Activated CD4-positive, alpha-beta T cell treated with anti-CD3 and anti-CD28 coated beads for 48 hours (primary cell): ENCODE results near the gene OR6Q1.

Experiments used
- DNase-seq: peaks from one replicate; pipeline ENCODE4 v3.0.0-alpha.2; 2020

OR6Q1 gene

GRCh38 chr11:58058276-58059006 lies 27.7 kb downstream of the OR6Q1 start:
- DNase-seq: no peak

- DNase-seq: no peak
Observed at GRCh38 chr11:58059007-58059350, 28.2 kb downstream of the OR6Q1 start.

GRCh38 chr11:58060535-58060934 lies 29.8 kb downstream of the OR6Q1 start:
- DNase-seq: no peak

- DNase-seq: no peak
Observed at GRCh38 chr11:58060939-58061672, 30.4 kb downstream of the OR6Q1 start.

- no peak for DNase-seq
Observed at GRCh38 chr11:58061813-58062212, 31.1 kb downstream of the OR6Q1 start.

GRCh38 chr11:58067685-58068084 lies 36.9 kb downstream of the OR6Q1 start:
- no peak for DNase-seq

GRCh38 chr11:58068655-58069054 lies 37.9 kb downstream of the OR6Q1 start:
- DNase-seq: no peak

- DNase-seq: no peak
Observed at GRCh38 chr11:58070585-58070984, 39.8 kb downstream of the OR6Q1 start.

- DNase-seq: no peak
Observed at GRCh38 chr11:58075781-58076180, 45.0 kb downstream of the OR6Q1 start.
